ENCODE results near the gene CHST15. TPM values are rescaled to one million over a fixed set of nuclear protein-coding genes. Genes with fewer than 3 reads are reported as not detected.

The CHST15 gene
- total and polyA plus RNA-seq, 8 donors = 13.7 to 53.3 (median 17.1) TPM

DNA sequence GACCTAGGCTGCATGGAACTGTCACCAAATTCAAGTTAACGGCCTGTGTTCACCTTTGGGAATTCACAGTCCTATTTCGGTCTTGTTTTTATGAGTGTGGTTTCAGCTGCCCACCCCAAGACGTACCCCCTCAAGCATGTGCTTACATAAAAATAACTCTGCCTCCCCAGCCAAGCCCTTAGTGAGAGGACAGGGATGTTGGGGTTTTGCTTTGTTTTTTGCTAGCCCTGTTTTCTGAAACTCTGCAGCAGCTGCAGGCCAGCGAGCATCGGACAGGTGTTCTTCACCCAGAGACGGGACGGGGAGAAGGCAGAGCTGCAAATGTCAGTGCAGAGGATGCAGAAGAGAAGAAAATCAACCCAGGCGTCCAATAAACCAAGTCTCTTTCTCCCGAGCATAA is 13.5 kb downstream of the CHST15 start:
- Histone ChIP-seq H3K4me3 (no peak overlapping the region), H3K36me3 (peaks cover 0 to 8% of the 10 kb centered on the region in 2 donors), H3K27me3 (no peaks in the 10 kb centered on the region), H3K4me1 (peaks cover 0 to 24% of the 10 kb centered on the region in 2 donors), H3K9me3 (no peaks in the 10 kb centered on the region), H3K27ac (no peak overlapping the region)
- TF ChIP-seq, protein P1, sequence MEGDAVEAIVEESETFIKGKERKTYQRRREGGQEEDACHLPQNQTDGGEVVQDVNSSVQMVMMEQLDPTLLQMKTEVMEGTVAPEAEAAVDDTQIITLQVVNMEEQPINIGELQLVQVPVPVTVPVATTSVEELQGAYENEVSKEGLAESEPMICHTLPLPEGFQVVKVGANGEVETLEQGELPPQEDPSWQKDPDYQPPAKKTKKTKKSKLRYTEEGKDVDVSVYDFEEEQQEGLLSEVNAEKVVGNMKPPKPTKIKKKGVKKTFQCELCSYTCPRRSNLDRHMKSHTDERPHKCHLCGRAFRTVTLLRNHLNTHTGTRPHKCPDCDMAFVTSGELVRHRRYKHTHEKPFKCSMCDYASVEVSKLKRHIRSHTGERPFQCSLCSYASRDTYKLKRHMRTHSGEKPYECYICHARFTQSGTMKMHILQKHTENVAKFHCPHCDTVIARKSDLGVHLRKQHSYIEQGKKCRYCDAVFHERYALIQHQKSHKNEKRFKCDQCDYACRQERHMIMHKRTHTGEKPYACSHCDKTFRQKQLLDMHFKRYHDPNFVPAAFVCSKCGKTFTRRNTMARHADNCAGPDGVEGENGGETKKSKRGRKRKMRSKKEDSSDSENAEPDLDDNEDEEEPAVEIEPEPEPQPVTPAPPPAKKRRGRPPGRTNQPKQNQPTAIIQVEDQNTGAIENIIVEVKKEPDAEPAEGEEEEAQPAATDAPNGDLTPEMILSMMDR (IDR thresholded peaks at IDR 0.05) = no peak
- ATAC-seq = no peak
- DNase-seq = no peak
- intact Hi-C loops (cut with DNase I) = no loop called here

DNA sequence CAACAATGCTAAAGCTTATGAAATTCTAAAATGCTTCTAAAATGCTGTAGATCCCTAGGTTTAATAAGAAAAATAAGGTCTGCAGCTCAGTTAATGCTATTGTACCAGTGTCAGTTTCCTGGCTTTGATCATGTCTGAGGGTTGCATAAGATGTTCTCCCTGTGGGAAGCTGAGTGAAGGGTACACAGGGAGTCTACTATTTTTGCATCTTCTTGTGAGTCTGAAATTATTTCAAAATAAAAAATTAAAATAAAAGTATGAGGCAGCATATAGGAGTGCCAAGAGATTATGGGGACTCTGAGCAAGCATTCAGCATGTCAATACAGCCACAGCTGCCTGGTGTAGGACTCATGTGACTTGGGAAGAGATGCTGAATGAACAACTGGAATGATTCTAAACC is 14.7 kb downstream of the CHST15 start:
- H3K36me3 ChIP-seq = peaks cover 0 to 8% of the 10 kb centered on the region in 2 donors
- TF ChIP-seq, protein P1 (IDR thresholded peaks at IDR 0.05) = no peak
- no peak for DNase-seq
- H3K9me3 ChIP-seq = no peaks in the 10 kb centered on the region
- H3K27me3 ChIP-seq = no peaks in the 10 kb centered on the region
- intact Hi-C loops (cut with DNase I) = no loop called here
- H3K27ac ChIP-seq = no peak overlapping the region
- peaks cover 0 to 27% of the 10 kb centered on the region in 2 donors for H3K4me1 ChIP-seq
- ATAC-seq = no peak
- no peak overlapping the region for H3K4me3 ChIP-seq

- H3K9me3 ChIP-seq = no peaks in the 10 kb centered on the region
- TF ChIP-seq, protein P1 (IDR thresholded peaks at IDR 0.05) = no peak
- no peak overlapping the region for H3K4me3 ChIP-seq
- no peak overlapping the region for H3K27ac ChIP-seq
- peaks cover 0 to 28% of the 10 kb centered on the region in 2 donors for H3K4me1 ChIP-seq
- no peak for ATAC-seq
- intact Hi-C loops (cut with DNase I) = no loop called here
- H3K36me3 ChIP-seq = peaks cover 0 to 5% of the 10 kb centered on the region in 2 donors
- no peaks in the 10 kb centered on the region for H3K27me3 ChIP-seq
- DNase-seq = no peak
Observed at GRCh38 chr10:124078028-124078427, 15.4 kb downstream of the CHST15 start.

DNA sequence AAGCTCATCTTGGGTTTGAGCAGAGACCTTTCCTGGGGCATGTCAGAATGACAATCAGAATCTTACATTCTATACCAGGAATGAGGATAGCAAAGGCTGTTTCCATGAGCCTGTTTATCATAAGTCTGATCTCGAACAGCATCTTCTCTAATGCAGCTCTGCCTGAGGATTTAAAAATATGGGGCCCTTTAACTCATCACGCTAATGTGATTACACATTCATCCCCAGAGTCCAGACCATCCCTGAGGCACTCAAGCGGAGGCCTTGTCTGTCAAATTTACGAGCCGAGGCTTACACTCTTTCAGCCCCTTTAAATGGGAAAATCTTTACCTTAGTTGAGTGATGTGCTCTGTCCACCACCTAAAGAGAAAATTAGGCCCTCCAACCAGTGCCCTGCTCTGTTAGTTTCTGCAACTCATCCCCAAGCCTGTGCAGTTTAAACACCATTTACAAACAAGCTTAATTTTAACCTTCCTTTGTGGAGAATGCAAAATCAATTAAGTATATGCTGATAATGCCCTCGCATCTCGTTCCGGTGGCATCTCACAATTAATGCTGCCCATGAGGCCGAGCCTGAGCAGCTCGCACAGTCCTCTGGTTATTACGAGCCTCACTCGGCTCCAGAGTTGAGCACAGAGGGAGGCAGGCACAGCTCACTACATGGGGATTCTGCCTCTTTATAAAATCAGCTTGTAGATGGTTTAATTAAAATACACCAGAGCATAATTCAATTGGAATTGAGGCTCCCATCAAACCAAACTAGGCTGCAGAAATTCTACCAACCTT is 16.0 kb downstream of the CHST15 start:
- Histone ChIP-seq H3K27me3 (no peaks in the 10 kb centered on the region), H3K36me3 (no peaks in the 10 kb centered on the region), H3K27ac (no peak overlapping the region), H3K4me1 (peaks cover 0 to 28% of the 10 kb centered on the region in 2 donors), H3K4me3 (no peak overlapping the region), H3K9me3 (no peaks in the 10 kb centered on the region)
- ATAC-seq = no peak
- intact Hi-C loops (cut with DNase I) = no loop called here
- DNase-seq = no peak
- TF ChIP-seq, protein P1 (IDR thresholded peaks at IDR 0.05) = no peak

GRCh38 chr10:124076148-124076733 is 17.2 kb downstream of the CHST15 start:
- Histone ChIP-seq H3K27ac (no peak overlapping the region), H3K9me3 (no peaks in the 10 kb centered on the region)
- TF ChIP-seq, protein P1 (IDR thresholded peaks at IDR 0.05) = no peak

More at GRCh38 chr10:124076148-124076733, 17.2 kb downstream of the CHST15 start:
- Histone ChIP-seq H3K4me3 (no peak overlapping the region), H3K36me3 (no peaks in the 10 kb centered on the region), H3K27me3 (no peaks in the 10 kb centered on the region), H3K4me1 (peaks cover 0 to 28% of the 10 kb centered on the region in 2 donors)
- ATAC-seq (no peak), DNase-seq (no peak)
- intact Hi-C loops (cut with DNase I) = no loop called here
